Karpas-422 (cell line): ENCODE data around the gene DRD4. TPM values are rescaled to one million over a fixed set of nuclear protein-coding genes. Genes with fewer than 3 reads are reported as not detected.

Experiments
- DNase-seq: peaks from one replicate; pipeline ENCODE4 v3.0.0-alpha.2; 2015
- H2AFZ ChIP-seq: fragments of 200-600 bp; sonication (generic); 2 replicates; pipeline ENCODE4 v1.6.1; 2014; ENCODE audit warnings: antibody characterized with exemption, low read length, mixed read lengths
- H3K27ac ChIP-seq: fragments of 200-600 bp; sonication (generic); 2 replicates; pipeline ENCODE4 v1.5.1; 2014; ENCODE audit warnings: mild to moderate bottlenecking, low read length, moderate library complexity
- H3K27me3 ChIP-seq: fragments of 200-600 bp; sonication (generic); 2 replicates; pipeline ENCODE4 v1.6.1; 2014; ENCODE audit warnings: low read length, mixed read lengths
- H3K36me3 ChIP-seq: fragments of 200-600 bp; sonication (generic); 2 replicates; pipeline ENCODE4 v1.6.1; 2014; ENCODE audit warnings: low read length, mixed read lengths; ENCODE audit not compliant: insufficient read depth
- H3K4me1 ChIP-seq: fragments of 200-600 bp; sonication (generic); 2 replicates; pipeline ENCODE4 v1.6.1; 2014; ENCODE audit warnings: mild to moderate bottlenecking, low read length, mixed read lengths
- H3K4me2 ChIP-seq: fragments of 200-600 bp; sonication (generic); 2 replicates; pipeline ENCODE4 v1.6.1; 2014; ENCODE audit warnings: low read length, low read depth, mild to moderate bottlenecking; ENCODE audit not compliant: poor library complexity, severe bottlenecking
- H3K4me3 ChIP-seq: fragments of 200-600 bp; sonication (generic); 2 replicates; pipeline ENCODE4 v1.5.1; 2014; ENCODE audit warnings: mild to moderate bottlenecking, antibody characterized with exemption, low read length, mixed read lengths
- H3K79me2 ChIP-seq: fragments of 200-600 bp; sonication (generic); 2 replicates; pipeline ENCODE4 v1.6.1; 2014; ENCODE audit warnings: mild to moderate bottlenecking, low read length, mixed read lengths
- H3K9ac ChIP-seq: fragments of 200-600 bp; sonication (generic); 2 replicates; pipeline ENCODE4 v1.6.0; 2014; ENCODE audit warnings: low read length
- H3K9me2 ChIP-seq: fragments of 200-600 bp; sonication (generic), shearing (Covaris generic); replicated peaks from 2 replicates; pipeline ENCODE4 v1.6.0; 2014; ENCODE audit warnings: mild to moderate bottlenecking, low read length, moderate library complexity; ENCODE audit not compliant: insufficient read depth
- H3K9me3 ChIP-seq: fragments of 300-700, 200-600 bp; sonication (generic); 2 replicates; pipeline ENCODE4 v1.6.1; 2014; ENCODE audit warnings: low read length, mixed read lengths
- H4K20me1 ChIP-seq: fragments of 200-600 bp; sonication (generic); 2 replicates; pipeline ENCODE4 v1.6.1; 2014; ENCODE audit warnings: mild to moderate bottlenecking, antibody characterized with exemption, low read length, low read depth; ENCODE audit not compliant: insufficient read depth
- total RNA-seq: library from RNA; depleted of rRNA; stranded (reverse); fragments of >200 nt; shearing (Covaris generic); gene quantifications from 2 replicates; pipeline ENCODE4 v1.2.3, GENCODE V29; 2014; ENCODE audit warnings: low replicate concordance

The DRD4 gene
- total RNA-seq, 1 experiment from 2014 or later: not detected

DNA sequence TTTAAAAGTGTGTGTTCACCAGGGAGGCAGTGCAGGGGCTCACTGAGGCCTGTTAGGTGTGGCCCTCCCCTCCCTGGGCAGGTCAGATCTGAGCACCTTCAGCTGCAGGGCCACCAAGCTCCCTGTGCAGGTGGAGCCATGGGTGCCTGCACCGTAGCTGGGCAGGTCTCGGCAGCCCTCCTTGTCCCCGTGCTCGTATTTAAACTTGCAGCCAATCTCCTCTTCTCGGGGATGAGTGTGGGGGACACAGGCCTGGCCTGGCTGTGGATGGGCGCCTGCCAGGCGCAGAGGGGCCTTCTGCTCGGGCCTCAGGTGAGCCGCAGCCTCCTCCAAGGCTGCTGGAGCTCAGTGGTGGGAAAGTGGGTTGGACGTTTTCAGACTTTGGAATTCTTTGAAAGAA lies 41.7 kb upstream of the DRD4 start:
- Histone ChIP-seq H3K36me3 (peaks cover 18% of the 10 kb centered on the region; the same call in 1 of the 2 replicates), H3K9me2 (no peaks in the 10 kb centered on the region), H3K4me2 (no peak overlapping the region), H3K4me1 (no peaks in the 10 kb centered on the region), H3K4me3 (no peak overlapping the region), H3K27me3 (no peaks in the 10 kb centered on the region), H3K27ac (no peak overlapping the region), H3K79me2 (0 out of 2 replicates have a peak, but pooled peaks cover 5% of the 10 kb centered on the region), H3K9ac (no peak overlapping the region), H4K20me1 (peaks cover 15% of the 10 kb centered on the region; the same call in 1 of the 2 replicates), H3K9me3 (no peaks in the 10 kb centered on the region), H2AFZ (no peak overlapping the region)
- no peak for DNase-seq

DNA sequence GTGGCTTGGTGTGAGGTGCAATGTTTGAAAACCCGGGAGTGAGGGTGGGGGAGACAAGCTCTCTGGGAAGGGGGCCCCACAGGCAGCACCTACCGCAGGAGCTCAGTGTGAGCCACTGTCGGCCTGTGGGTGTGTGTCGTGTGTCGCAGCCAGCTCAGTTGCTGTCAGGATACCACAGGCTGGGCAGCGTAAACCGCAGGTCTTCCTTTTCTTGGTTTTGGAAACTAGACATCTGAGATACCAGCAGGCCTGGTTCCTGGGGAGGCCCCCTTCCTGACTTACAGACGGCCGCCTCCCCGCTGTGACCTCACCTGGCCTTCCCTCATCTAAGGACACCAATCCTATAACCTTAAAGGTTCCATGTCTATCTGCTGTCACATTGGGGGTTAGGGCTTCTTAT lies 40.7 kb upstream of the DRD4 start:
- H3K36me3 ChIP-seq: peaks cover 15% of the 10 kb centered on the region; the same call in 1 of the 2 replicates
- H3K27ac ChIP-seq: no peak overlapping the region
- no peak overlapping the region for H3K4me2 ChIP-seq
- no peak overlapping the region for H3K4me3 ChIP-seq
- no peaks in the 10 kb centered on the region for H3K9me2 ChIP-seq
- no peak overlapping the region for H2AFZ ChIP-seq
- H3K27me3 ChIP-seq: no peaks in the 10 kb centered on the region
- 0 out of 2 replicates have a peak, but pooled peaks cover 5% of the 10 kb centered on the region for H3K79me2 ChIP-seq
- no peak overlapping the region for H3K9ac ChIP-seq
- H3K4me1 ChIP-seq: no peaks in the 10 kb centered on the region
- no peak for DNase-seq
- no peaks in the 10 kb centered on the region for H3K9me3 ChIP-seq
- H4K20me1 ChIP-seq: 0 out of 2 replicates have a peak, but pooled peaks cover 15% of the 10 kb centered on the region

DNA sequence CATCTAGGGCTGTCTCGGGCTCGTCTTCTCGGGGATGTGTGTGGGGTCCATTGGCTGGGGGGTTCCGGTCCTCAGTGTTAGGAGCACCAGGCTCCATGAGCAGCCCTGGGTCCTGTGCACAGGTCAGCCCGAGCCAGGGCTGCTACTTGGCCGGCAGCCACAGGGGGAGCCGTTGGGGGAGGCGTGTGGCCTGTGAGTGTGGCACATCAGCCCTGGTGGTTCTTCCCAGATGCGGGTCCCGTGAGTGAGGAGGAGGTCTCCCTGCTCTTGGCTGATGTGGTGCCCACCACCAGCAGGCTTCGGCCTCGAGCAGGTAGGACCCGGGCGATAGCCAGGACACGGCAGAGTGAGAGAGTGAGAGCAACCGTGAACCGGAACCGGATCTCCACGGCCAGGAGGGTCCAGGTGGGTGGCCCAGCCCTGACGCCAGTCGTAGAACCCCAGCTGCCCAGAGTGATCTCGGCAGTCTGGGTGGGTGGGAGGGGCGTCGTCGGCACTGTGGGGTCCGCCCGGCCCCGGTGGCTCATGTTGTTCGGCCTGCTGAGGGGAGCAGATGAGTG lies 39.8 kb upstream of the DRD4 start:
- H3K27me3 ChIP-seq: no peaks in the 10 kb centered on the region
- no peaks in the 10 kb centered on the region for H3K9me2 ChIP-seq
- DNase-seq: no peak
- no peak overlapping the region for H3K27ac ChIP-seq
- H3K9me3 ChIP-seq: no peaks in the 10 kb centered on the region
- 0 out of 2 replicates have a peak, but pooled peaks cover 5% of the 10 kb centered on the region for H3K79me2 ChIP-seq
- no peaks in the 10 kb centered on the region for H3K4me1 ChIP-seq
- H3K4me2 ChIP-seq: no peak overlapping the region
- H3K4me3 ChIP-seq: no peak overlapping the region
- no peak overlapping the region for H3K9ac ChIP-seq
- no peak overlapping the region for H2AFZ ChIP-seq
- 0 out of 2 replicates have a peak, but pooled peaks cover 15% of the 10 kb centered on the region for H4K20me1 ChIP-seq
- H3K36me3 ChIP-seq: peaks cover 18% of the 10 kb centered on the region; the same call in 1 of the 2 replicates

DNA sequence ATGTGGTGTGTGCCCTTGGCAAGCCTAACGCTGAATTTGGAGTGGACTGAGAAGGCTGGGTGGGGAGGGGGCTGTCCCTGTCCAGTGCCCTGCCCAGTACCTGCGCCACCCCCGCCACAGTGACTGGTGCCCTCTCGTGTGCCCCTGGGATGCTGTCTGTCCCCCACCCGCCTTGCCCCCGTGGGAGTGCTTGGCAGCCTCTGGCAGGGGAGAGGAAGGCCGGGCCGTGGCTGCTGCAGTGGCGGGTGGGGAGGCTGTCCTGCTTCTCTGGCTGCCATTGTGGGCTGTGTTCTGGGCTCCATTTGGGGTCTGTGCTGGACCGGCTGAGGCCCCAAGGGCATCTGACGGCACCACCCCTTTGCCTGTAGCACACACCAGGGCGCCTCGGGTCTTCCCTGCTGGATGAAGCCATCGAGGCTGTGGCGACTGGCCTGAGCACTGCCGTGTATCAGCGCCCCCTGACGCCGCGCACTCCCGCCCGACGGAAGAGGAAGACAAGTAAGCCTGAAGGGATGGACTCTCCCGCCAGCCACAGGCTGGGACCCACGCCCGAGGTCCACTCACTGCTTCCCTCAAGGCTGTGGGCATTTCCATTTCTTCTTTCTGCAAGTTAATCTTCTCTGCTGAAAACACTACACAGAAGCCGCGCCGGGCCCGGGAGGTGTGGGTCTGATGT lies 38.9 kb upstream of the DRD4 start:
- peaks cover 9% of the 10 kb centered on the region; the same call in 1 of the 2 replicates for H3K36me3 ChIP-seq
- no peaks in the 10 kb centered on the region for H3K9me2 ChIP-seq
- no peak overlapping the region for H3K9ac ChIP-seq
- no peaks in the 10 kb centered on the region for H3K79me2 ChIP-seq
- no peak overlapping the region for H3K27ac ChIP-seq
- H3K27me3 ChIP-seq: no peaks in the 10 kb centered on the region
- no peak overlapping the region for H3K4me2 ChIP-seq
- H2AFZ ChIP-seq: no peak overlapping the region
- no peak overlapping the region for H3K4me3 ChIP-seq
- H3K9me3 ChIP-seq: no peaks in the 10 kb centered on the region
- H4K20me1 ChIP-seq: 0 out of 2 replicates have a peak, but pooled peaks cover 15% of the 10 kb centered on the region
- H3K4me1 ChIP-seq: no peaks in the 10 kb centered on the region
- DNase-seq: no peak

DNA sequence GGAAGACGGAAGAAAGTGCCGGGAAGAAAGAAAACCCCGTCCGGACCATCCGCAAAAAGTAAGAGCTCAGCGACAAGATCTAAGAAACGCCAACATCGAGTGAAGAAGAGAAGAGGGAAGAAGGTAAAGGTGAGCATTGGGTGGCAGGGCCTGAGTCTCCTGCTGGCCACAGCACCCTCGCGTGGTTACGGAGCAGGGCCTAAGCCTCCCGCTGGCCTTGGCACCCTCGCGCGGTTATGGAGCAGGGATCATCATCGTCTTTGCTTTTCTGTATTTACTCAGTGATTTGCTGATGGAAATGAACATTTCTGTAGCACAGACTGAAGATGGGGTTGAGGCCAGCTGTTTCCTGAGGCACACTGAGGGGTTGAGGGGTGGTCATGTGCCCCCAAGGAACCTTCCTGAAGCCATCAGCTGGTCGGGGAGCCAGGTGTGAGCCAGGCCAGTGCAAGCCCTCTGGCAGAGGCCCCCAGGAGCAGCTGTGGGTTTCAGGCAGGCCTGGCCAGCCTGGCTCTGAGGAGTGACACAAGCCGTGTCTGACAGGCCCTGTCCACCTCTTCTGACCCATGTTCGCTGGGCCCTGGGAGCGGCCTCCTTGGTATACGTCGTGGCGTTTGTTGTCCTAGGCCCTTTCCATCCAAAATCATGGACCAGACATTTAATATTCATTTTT lies 35.4 kb upstream of the DRD4 start:
- Histone ChIP-seq H3K27me3 (no peaks in the 10 kb centered on the region), H3K9me3 (no peaks in the 10 kb centered on the region), H3K27ac (no peak overlapping the region), H4K20me1 (0 out of 2 replicates have a peak, but pooled peaks cover 5% of the 10 kb centered on the region), H3K36me3 (peaks cover 15% of the 10 kb centered on the region; the same call in 1 of the 2 replicates), H2AFZ (no peak overlapping the region), H3K9ac (no peak overlapping the region), H3K79me2 (no peaks in the 10 kb centered on the region), H3K4me1 (no peaks in the 10 kb centered on the region), H3K9me2 (no peaks in the 10 kb centered on the region), H3K4me2 (no peak overlapping the region), H3K4me3 (no peak overlapping the region)
- DNase-seq: no peak

DNA sequence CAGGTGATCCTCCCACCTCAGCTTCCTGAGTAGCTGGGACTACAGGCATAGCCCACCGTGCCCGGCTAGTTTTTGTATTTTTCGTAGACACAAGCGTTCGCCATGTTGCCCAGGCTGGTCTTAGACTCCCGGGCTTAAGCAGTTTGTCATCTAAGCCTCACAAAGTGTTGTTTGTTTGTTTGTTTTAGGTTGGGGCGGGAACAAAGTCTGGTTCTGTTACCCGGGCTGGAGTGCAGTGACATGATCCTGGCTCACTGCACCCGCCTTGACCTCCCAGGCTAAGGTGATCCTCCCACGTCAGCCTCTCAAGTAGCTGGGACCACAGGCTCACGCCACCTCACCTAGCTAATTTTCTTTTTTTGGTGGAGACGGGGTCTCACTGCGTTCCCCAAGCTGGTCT lies 33.9 kb upstream of the DRD4 start:
- Histone ChIP-seq H2AFZ (no peak overlapping the region), H3K9ac (no peak overlapping the region)
- no peak for DNase-seq

DNA sequence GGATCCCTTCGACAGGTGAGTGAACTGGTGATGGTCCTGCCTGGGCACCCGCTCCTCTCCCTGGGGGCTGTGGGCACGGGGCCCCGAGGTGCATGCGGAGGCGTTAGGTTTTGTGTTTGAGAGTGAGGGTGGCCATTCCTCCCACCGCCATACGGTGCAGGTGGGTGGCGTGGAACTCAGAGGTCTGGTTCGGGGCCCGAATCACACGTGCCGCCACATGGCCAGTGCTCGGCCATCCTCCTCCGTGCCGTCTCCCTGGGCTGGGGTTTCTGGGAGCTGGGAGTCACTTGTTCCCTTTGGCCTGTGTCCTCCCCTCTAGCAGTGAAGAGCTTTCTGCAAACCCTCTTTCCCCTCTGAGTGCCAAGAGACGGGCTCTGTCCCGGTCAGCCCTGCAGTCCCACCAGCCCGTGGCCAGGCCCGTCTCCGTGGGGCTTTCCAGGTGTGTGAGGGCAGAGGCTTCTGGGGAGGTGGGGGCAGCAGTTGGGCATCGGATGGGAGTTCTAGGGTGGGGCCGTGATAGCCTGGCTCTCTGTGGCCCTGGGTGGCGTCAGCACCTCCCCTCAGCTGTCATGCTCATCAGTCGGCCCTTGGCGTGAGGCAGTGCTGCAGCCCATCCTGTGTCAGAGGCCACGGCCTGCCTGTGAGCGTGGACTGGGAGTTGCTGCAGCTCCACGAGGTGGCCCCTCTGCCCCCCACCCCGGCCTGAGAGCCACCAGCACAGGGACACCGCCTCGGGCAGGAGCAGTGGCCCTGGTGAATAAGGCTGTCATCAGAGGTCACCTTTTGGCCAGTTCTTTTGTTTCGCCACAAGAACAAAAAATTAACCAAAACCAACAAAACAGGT lies 31.6 kb upstream of the DRD4 start:
- no peaks in the 10 kb centered on the region; the same call in 1 of the 2 replicates for H4K20me1 ChIP-seq
- no peak overlapping the region for H3K27ac ChIP-seq
- DNase-seq: no peak
- H3K9me2 ChIP-seq: no peaks in the 10 kb centered on the region
- H2AFZ ChIP-seq: no peak overlapping the region
- no peak overlapping the region for H3K9ac ChIP-seq
- no peaks in the 10 kb centered on the region for H3K9me3 ChIP-seq
- H3K27me3 ChIP-seq: no peaks in the 10 kb centered on the region
- no peaks in the 10 kb centered on the region for H3K79me2 ChIP-seq
- H3K4me3 ChIP-seq: no peak overlapping the region
- H3K4me1 ChIP-seq: no peaks in the 10 kb centered on the region
- H3K36me3 ChIP-seq: peaks cover 9% of the 10 kb centered on the region; the same call in 1 of the 2 replicates
- no peak overlapping the region for H3K4me2 ChIP-seq

More for the DNA sequence above, 33.9 kb upstream of the DRD4 start:
- Histone ChIP-seq H3K4me1 (no peaks in the 10 kb centered on the region), H3K9me2 (no peaks in the 10 kb centered on the region), H3K4me2 (no peak overlapping the region), H3K27me3 (no peaks in the 10 kb centered on the region), H3K4me3 (no peak overlapping the region), H3K9me3 (no peaks in the 10 kb centered on the region), H4K20me1 (no peaks in the 10 kb centered on the region; the same call in 1 of the 2 replicates), H3K36me3 (peaks cover 15% of the 10 kb centered on the region; the same call in 1 of the 2 replicates), H3K79me2 (no peaks in the 10 kb centered on the region), H3K27ac (no peak overlapping the region)
